GM18498 (cell line): ENCODE results near the gene AFF4.
A peak's percentile ranks its signal among the peaks of the same experiment; 100 is the strongest.

Experiments
- ATAC-seq: cut with Tn5 transposase; IDR thresholded peaks from one replicate; pipeline ENCODE4 v1.9.1; 2021; ENCODE audit warnings: mild to moderate bottlenecking, moderate library complexity; ENCODE audit not compliant: unreplicated experiment

The AFF4 gene

DNA sequence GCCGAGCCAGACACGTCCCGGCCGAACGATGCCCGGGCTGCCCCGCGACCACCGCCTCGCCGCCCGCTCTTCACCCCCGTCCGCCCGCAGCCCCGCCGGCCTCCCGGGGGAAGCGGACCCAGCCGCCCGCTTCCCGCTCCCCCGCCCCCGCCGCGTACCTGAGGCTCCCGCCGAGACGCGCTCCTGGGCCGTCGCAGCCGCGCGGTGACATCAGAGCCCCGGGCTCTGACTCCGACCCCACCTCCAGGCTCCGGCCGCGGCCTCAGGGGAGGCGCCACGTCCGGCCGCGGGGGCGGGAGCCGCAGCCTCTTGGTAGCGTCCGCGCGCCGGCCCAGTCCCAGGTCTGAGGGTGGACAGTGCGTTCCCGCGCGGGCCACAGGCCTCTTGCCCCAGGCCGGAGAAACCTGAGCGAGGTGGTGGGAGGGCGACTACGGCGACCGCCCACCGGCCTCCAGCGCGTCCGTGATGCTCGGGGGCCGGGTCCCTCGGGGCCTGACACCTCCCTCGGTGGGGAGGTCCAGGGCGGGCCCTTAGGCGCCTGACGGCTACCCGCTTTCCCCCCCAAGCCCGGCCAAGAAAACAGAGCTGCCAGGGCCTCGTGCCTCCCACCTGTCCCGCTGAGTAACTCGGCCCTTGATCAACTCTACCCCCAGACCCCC, 132.9 kb downstream of the AFF4 start, which contains the start of gene SHROOM1:
TSS of gene SHROOM1 (minus strand) at position 212 of the 659 bp plus-strand sequence. CDS start 4,507 bp downstream, outside the sequence.
- ATAC-seq: peak; percentile 68

DNA sequence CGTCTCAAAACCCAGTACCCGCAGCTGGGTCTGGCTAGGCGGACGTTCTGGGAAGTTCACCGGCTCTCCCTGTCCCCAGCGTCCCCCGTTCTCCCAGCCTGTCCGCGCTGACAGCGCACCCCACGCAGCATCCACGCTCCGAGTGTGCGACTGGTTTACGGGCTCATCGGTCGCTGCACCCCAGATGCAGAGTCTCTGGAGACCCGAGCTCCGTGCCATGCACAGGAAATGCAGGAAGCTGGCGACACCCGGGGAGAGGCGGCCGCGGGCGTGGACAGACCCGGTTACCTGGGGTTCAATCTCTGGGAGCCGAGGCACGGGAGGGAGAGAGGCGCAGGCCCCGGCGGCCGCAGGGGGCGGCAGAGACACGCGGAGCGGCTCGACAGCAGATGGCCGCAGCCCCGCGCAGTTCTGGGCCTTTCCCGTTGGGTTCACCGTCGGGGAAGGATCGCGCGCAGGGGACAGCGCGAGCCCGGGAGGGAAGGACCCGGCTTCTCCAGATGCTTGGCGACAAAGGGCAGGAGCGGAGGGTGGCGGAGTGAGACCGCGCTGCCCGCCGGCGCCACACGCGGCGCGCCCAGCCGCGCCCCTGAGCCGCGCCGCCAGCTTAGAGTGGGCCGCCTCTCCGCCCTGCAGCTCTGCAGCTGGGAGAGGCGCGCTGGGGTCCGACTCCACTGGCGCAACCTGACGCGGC, 133.5 kb downstream of the AFF4 start:
- peak; percentile 80 for ATAC-seq

DNA sequence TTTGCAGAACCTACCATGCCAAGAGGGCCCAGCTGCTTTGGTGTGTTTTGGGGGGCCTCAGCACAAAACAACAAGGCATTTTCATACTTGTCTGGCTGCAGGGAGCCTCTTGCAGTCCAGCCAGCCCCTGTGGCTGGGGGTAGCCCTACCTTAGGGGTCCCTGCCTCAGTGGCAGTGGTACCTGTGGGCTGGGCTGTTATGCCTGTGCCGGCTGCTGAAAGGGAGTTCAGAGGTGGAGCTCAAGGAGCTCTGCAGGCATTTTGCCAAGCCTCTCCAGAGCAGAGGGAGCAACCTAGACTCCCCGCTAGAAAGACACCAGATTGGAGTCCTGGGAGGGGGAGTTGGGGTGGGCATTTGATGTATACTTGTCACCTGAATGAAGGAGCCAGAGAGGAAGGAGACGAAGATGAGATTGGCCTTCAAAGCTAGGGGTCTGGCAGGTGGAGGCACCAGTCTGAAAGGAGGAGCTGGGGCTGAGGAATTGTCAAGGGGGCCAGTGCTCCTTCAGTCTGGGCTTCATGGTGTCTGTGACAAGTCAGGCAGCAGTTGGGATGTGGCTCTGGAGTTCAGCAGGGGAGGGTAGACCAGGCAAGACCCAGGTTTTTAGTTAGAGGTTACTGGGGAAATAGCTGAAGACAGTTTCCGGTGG, 134.5 kb downstream of the AFF4 start:
- ATAC-seq: no peak

DNA sequence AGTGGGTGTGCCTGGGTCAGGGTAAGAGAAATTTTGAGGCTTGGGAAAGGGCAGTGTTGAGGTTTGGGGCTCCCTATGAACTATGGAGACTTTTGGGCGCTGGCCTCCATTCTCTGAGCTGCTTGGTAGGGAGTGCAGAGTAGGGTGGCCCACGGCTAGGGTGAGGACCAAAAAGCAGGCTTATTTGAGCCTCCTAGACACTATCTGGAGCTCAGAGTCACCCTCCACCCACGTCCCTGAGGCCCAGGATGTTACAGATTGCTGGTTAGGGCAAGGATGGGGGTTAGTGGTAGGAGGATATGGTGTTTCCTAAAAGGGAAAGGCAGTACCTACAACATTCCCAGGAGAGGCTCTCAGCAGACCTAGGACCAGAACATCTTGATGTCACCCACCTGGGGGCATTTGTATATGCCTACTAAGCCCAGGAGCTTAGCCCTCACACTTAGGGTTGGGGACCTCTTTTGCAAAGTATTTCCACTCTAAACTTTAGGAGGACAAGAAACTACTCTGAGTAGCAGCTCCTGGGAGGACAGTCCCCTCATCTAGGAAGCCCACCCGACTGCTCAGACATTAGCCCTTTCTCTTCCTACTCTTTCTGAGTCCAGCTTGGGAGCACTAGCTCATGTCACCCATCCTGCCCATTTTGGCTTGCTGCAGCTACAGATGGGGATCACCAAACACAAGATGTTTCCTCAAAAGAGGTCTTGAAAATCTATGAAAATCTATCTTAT, 135.3 kb downstream of the AFF4 start:
- no peak for ATAC-seq

DNA sequence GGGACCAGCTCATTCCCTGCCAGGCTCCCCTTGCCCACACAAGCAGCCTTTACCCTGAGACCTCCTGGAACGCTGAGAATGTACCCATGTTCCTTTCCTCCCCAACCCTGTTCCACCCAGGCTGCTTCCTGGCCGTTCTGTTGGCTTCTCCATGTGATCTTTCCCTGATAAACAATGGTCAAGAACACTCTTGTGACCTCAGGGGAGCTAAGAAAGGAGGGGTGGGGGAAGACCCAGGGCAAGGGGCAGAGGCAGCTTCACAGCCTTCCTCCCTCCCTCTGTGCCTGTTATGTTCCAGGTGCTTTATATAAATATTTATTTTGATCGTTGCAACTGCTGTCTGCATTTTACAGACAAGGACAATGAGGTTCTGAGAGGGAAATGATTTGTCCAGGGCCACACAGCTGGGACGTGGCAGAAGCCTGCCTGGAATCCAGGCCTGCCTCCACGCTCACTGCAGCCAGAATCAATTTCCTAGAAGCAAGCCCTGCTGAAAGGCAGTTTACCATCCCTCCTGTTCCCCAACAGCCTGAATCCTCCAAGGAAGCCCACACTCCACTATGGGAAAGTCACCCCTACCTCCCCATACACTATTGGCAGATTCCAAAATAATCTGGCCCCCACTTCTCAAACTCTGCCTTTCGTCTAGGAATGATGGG, 136.9 kb downstream of the AFF4 start:
- ATAC-seq: no peak

DNA sequence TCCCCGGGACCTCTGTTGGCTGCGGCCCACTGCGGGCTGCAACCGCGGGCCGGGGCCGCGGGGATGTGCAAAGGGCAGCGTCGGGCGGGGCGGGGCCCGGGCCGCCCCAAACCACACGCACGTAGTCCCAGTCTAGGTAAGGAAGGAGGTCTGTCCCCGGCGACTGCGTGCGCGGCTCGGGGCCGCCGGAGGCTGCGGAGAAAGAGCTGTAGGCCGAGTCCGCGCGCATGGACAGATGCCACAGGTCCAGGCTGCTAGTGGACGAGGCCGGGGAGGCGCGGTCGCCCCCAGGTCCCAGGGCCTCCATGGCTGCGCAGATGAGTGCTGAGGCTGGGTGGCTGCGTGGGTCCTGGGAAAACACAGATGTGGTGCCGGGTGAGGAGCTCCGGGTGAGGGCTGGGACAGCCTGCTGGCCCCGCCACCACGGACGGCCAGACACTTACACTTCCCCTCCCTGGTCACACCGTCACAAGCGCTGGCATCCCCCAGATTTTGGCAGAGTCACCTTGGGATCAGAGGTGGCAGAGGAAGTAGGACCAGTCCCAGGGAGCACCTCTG, 137.5 kb downstream of the AFF4 start:
- no peak for ATAC-seq
